ENCODE data around the gene KLHL30. TPM values are rescaled to one million over a fixed set of nuclear protein-coding genes. Genes with fewer than 3 reads are reported as not detected.
A peak's percentile ranks its signal among the peaks of the same experiment; 100 is the strongest.

Gene KLHL30
- total RNA-seq, 1 donor, result under 0.01 TPM

GRCh38 chr2:238165288-238165921 lies 26.9 kb downstream of the KLHL30 start:
- peaks cover 6% of the 10 kb centered on the region for H3K27me3 ChIP-seq (ENCODE audit: insufficient read depth, low read length)
- no peak for TF ChIP-seq CTCF (IDR thresholded peaks at IDR 0.05; ENCODE audit: extremely low read depth, low read depth, low read length)
- no peaks in the 10 kb centered on the region for H3K79me2 ChIP-seq (ENCODE audit: insufficient read depth, low read length)
- H2AFZ ChIP-seq (ENCODE audit: low read length), result no peak overlapping the region
- DNase-seq (ENCODE audit: insufficient read length, low spot score, missing footprints), result peak; percentile 79
- H3K4me1 ChIP-seq (ENCODE audit: insufficient read depth, low read length), result peaks cover 31% of the 10 kb centered on the region
- H3K27ac ChIP-seq (ENCODE audit: low read depth, low read length), result no peak overlapping the region
- no peak overlapping the region for H3K4me3 ChIP-seq (ENCODE audit: insufficient read depth, low read length)
- no peaks in the 10 kb centered on the region for H3K36me3 ChIP-seq (ENCODE audit: insufficient read depth, low read length)
- H3K9me3 ChIP-seq (ENCODE audit: low read depth, low read length), result no peaks in the 10 kb centered on the region
- peaks cover 3% of the 10 kb centered on the region for H4K20me1 ChIP-seq (ENCODE audit: insufficient read depth, low read length)
- no peak overlapping the region for H3K4me2 ChIP-seq (ENCODE audit: insufficient read depth, low read length)

- DNase-seq (ENCODE audit: insufficient read length, low spot score, missing footprints), result peak; percentile 68
- Histone ChIP-seq H3K27ac (ENCODE audit: low read depth, low read length) (no peak overlapping the region), H3K36me3 (ENCODE audit: insufficient read depth, low read length) (peaks cover 8% of the 10 kb centered on the region), H2AFZ (ENCODE audit: low read length) (no peak overlapping the region), H3K4me1 (ENCODE audit: insufficient read depth, low read length) (peaks cover 36% of the 10 kb centered on the region), H3K27me3 (ENCODE audit: insufficient read depth, low read length) (peaks cover 6% of the 10 kb centered on the region), H3K79me2 (ENCODE audit: insufficient read depth, low read length) (no peaks in the 10 kb centered on the region), H3K4me3 (ENCODE audit: insufficient read depth, low read length) (no peak overlapping the region), H4K20me1 (ENCODE audit: insufficient read depth, low read length) (peaks cover 3% of the 10 kb centered on the region), H3K4me2 (ENCODE audit: insufficient read depth, low read length) (no peak overlapping the region), H3K9me3 (ENCODE audit: low read depth, low read length) (no peaks in the 10 kb centered on the region)
- TF ChIP-seq CTCF (IDR thresholded peaks at IDR 0.05; ENCODE audit: extremely low read depth, low read depth, low read length), result no peak
Observed at GRCh38 chr2:238166391-238167343, 28.2 kb downstream of the KLHL30 start.

- Histone ChIP-seq H3K4me1 (ENCODE audit: insufficient read depth, low read length) (peaks cover 36% of the 10 kb centered on the region), H3K27me3 (ENCODE audit: insufficient read depth, low read length) (peaks cover 6% of the 10 kb centered on the region), H4K20me1 (ENCODE audit: insufficient read depth, low read length) (peaks cover 3% of the 10 kb centered on the region), H3K79me2 (ENCODE audit: insufficient read depth, low read length) (no peaks in the 10 kb centered on the region), H3K36me3 (ENCODE audit: insufficient read depth, low read length) (peaks cover 13% of the 10 kb centered on the region), H3K4me2 (ENCODE audit: insufficient read depth, low read length) (no peak overlapping the region), H3K9me3 (ENCODE audit: low read depth, low read length) (no peaks in the 10 kb centered on the region), H3K4me3 (ENCODE audit: insufficient read depth, low read length) (no peak overlapping the region), H2AFZ (ENCODE audit: low read length) (no peak overlapping the region), H3K27ac (ENCODE audit: low read depth, low read length) (no peak overlapping the region)
- no peak for DNase-seq (ENCODE audit: insufficient read length, low spot score, missing footprints)
- no peak for TF ChIP-seq CTCF (IDR thresholded peaks at IDR 0.05; ENCODE audit: extremely low read depth, low read depth, low read length)
Observed at GRCh38 chr2:238167344-238167715, 28.9 kb downstream of the KLHL30 start.

GRCh38 chr2:238167761-238168160 lies 29.3 kb downstream of the KLHL30 start:
- H3K27ac ChIP-seq (ENCODE audit: low read depth, low read length), result peak overlapping the region; percentile 10
- no peak for TF ChIP-seq CTCF (IDR thresholded peaks at IDR 0.05; ENCODE audit: extremely low read depth, low read depth, low read length)
- no peak overlapping the region for H3K4me3 ChIP-seq (ENCODE audit: insufficient read depth, low read length)
- H2AFZ ChIP-seq (ENCODE audit: low read length), result no peak overlapping the region
- peaks cover 6% of the 10 kb centered on the region for H3K27me3 ChIP-seq (ENCODE audit: insufficient read depth, low read length)
- H3K36me3 ChIP-seq (ENCODE audit: insufficient read depth, low read length), result peaks cover 17% of the 10 kb centered on the region
- H3K4me2 ChIP-seq (ENCODE audit: insufficient read depth, low read length), result no peak overlapping the region
- DNase-seq (ENCODE audit: insufficient read length, low spot score, missing footprints), result peak; percentile 94
- peaks cover 3% of the 10 kb centered on the region for H4K20me1 ChIP-seq (ENCODE audit: insufficient read depth, low read length)
- no peaks in the 10 kb centered on the region for H3K79me2 ChIP-seq (ENCODE audit: insufficient read depth, low read length)
- H3K4me1 ChIP-seq (ENCODE audit: insufficient read depth, low read length), result peaks cover 36% of the 10 kb centered on the region
- no peaks in the 10 kb centered on the region for H3K9me3 ChIP-seq (ENCODE audit: low read depth, low read length)
